ENCODE measurements around the gene SSU72.
"Not testable (repeated sequence)": the region's sequence is repeated elsewhere in the genome, so short reads cannot be mapped to it uniquely, and the experiment has no call there.

The SSU72 gene

DNA sequence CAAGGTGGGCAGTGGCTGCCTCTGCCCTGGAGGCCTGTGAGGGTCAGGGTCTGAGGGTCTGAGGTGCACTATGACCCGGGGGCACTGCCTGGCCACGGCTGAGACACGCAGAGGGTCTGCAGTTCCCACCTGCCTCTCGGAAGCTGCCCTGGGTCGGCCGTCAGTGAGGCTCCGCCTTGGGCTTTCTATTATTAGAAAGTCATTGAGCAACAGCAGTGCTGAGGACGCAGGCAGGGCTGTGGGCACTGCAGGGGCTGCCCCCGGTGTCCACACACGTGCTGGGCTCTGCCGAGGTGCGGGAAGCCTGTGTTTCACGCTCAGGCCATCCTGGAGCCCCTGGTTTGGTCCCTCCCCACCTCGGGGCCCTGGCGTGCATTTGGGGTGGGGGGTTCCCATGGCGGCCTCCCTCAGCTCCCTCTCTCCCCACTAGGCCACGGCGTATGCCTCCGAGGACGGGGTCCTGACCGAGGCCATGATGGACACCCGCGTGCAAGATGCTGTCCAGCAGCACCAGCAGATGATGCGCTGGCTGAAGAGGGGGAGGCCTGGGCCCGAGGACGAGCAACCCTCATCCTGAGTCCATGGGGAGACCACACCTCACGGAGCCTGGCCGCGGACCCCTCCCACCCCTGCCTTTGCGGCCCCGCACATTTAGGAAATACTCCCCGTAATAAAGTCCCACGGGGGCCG, 65.7 kb downstream of the SSU72 start:
- not testable (repeated sequence) for DNase-seq (ENCODE audit: low spot score); FAIRE-seq

- FAIRE-seq = no peak
- DNase-seq (ENCODE audit: low spot score) = no peak
These were observed 67.4 kb downstream of the SSU72 start for GRCh38 chr1:1507305-1507704.

DNA sequence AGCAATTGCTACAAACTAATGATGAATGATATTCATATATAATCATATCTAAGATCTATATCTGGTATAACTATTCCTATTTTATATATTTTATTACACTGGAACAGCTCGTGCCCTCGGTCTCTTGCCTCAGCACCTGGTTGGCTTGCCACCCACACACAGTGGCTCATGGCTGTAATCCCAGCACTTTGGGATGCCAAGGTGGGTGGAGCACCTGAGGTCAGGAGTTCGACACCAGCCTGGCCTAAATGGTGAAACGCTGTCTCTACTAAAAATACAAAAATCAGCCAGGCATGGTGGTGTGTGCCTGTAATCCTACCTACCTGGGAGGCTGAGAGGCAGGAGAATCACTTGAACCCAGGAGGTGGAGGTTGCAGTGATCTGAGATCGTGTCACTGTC, 68.9 kb downstream of the SSU72 start:
- DNase-seq (ENCODE audit: low spot score); FAIRE-seq: not testable (repeated sequence)

DNA sequence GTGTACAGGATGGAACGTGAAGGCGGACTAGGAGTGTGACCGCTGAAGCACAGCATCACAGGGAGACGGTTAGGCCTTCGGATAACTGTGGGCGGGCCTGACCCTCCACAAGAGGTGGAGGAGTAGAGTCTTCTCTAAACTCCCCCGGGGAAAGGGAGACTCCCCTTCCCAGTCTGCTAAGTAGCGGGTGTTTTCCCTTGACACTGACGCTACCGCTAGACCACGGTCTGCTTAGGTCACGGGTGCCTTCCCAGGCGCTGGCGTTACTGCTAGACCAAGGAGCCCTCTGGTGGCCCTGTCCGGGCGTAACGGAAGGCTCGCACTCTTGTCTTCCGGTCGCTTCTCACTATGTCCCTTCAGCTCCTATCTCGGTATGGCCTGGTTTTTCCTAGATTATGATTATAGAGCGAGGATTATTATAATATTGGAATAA, 69.3 kb downstream of the SSU72 start:
- DNase-seq (ENCODE audit: low spot score); FAIRE-seq: not testable (repeated sequence)

DNA sequence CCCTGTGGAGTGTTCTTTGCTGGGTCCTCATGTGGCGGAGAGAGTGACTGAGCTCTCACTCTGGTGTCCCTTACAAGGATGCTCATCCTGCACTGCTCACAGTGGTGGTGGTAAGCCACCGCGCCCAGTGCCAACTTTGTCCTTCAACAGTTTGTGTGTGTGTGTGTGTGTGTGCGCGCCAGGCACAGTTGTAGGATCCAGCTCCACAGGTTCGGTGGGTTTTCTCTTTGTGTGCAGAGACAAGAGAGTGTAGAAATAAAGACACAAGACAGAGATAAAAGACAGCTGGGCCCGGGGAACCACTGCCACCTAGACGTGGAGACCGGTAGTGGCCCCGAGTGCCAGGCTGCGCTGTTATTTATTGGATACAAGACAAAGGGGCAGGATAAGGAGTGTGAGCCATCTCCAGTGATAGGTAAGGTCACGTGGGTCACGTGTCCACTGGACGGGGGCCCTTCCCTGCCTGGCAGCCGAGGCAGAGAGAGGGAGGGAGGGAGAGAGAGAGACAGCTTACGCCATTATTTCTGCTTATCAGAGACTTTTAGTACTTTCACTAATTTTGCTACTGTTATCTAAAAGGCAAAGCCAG, 69.8 kb downstream of the SSU72 start:
- DNase-seq (ENCODE audit: low spot score); FAIRE-seq: not testable (repeated sequence)

GRCh38 chr1:1495461-1495975, 79.1 kb downstream of the SSU72 start:
- not testable (repeated sequence) for FAIRE-seq; DNase-seq (ENCODE audit: low spot score)

- FAIRE-seq; DNase-seq (ENCODE audit: low spot score): not testable (repeated sequence)
These were observed 80.4 kb downstream of the SSU72 start for GRCh38 chr1:1494311-1494710.
